ENCODE results near the gene PARD3.

PARD3 gene

GRCh38 chr10:34166354-34166753 is 648.7 kb downstream of the PARD3 start:
- H2BK5ac ChIP-seq (ENCODE audit: low read depth, low read length, poor library complexity): no peak overlapping the region
- H2BK120ac ChIP-seq (ENCODE audit: insufficient read depth, low read length, poor library complexity): no peak overlapping the region
- H2AFZ ChIP-seq (ENCODE audit: insufficient read depth, low read length, poor library complexity): no peak overlapping the region
- DNase-seq: no peak
- H3K9ac ChIP-seq (ENCODE audit: low read length): no peak overlapping the region
- no peak overlapping the region for H3K4me3 ChIP-seq (ENCODE audit: low read depth, low read length)
- no peaks in the 10 kb centered on the region for H3K79me1 ChIP-seq (ENCODE audit: low read length)
- no peaks in the 10 kb centered on the region for H3K27me3 ChIP-seq (ENCODE audit: insufficient read depth, low read length)
- no peak overlapping the region for H3K4ac ChIP-seq (ENCODE audit: low read depth, low read length)
- H2BK12ac ChIP-seq (ENCODE audit: low read length): no peak overlapping the region
- WGBS (ENCODE audit: extremely low coverage, insufficient coverage, insufficient read length): no CpG with 5 or more reads among the region's 5 CpGs
- no peak overlapping the region for H3K23ac ChIP-seq (ENCODE audit: low read length)
- H3K9me3 ChIP-seq (ENCODE audit: insufficient read depth, low read depth, low read length): no peaks in the 10 kb centered on the region
- H4K8ac ChIP-seq (ENCODE audit: low read depth, low read length): no peak overlapping the region
- H3K36me3 ChIP-seq (ENCODE audit: control insufficient read depth in 1 of 2, insufficient read depth in 2 of 2, low read length in 2 of 2): no peaks in the 10 kb centered on the region
- no peak overlapping the region for H4K91ac ChIP-seq (ENCODE audit: low read depth, low read length)
- no peak overlapping the region for H2AK5ac ChIP-seq (ENCODE audit: low read length)
- no peak overlapping the region for H3K18ac ChIP-seq (ENCODE audit: low read length)
- no peaks in the 10 kb centered on the region for H3K4me1 ChIP-seq (ENCODE audit: control insufficient read depth in 1 of 2, insufficient read depth in 2 of 2, low read length in 2 of 2)
- no peak overlapping the region for H3K14ac ChIP-seq (ENCODE audit: low read length)
- no peaks in the 10 kb centered on the region for H3K79me2 ChIP-seq (ENCODE audit: control insufficient read depth, insufficient read depth, low read length, poor library complexity)
- no peak overlapping the region for H3K27ac ChIP-seq (ENCODE audit: low read depth, low read length)
- H4K12ac ChIP-seq (ENCODE audit: low read depth, low read length): no peak overlapping the region
- no peak overlapping the region for H3K4me2 ChIP-seq (ENCODE audit: low read length)

- no peak overlapping the region for H3K4me2 ChIP-seq (ENCODE audit: low read length)
- no peak overlapping the region for H3K27ac ChIP-seq (ENCODE audit: low read depth, low read length)
- H3K4me3 ChIP-seq (ENCODE audit: low read depth, low read length): no peak overlapping the region
- no peaks in the 10 kb centered on the region for H3K4me1 ChIP-seq (ENCODE audit: control insufficient read depth in 1 of 2, insufficient read depth in 2 of 2, low read length in 2 of 2)
- no peak overlapping the region for H4K91ac ChIP-seq (ENCODE audit: low read depth, low read length)
- no peak overlapping the region for H2AK5ac ChIP-seq (ENCODE audit: low read length)
- H2BK5ac ChIP-seq (ENCODE audit: low read depth, low read length, poor library complexity): no peak overlapping the region
- H3K9ac ChIP-seq (ENCODE audit: low read length): no peak overlapping the region
- H3K36me3 ChIP-seq (ENCODE audit: control insufficient read depth in 1 of 2, insufficient read depth in 2 of 2, low read length in 2 of 2): no peaks in the 10 kb centered on the region
- no peak overlapping the region for H4K8ac ChIP-seq (ENCODE audit: low read depth, low read length)
- no CpG with 5 or more reads among the region's 3 CpGs for WGBS (ENCODE audit: extremely low coverage, insufficient coverage, insufficient read length)
- no peaks in the 10 kb centered on the region for H3K27me3 ChIP-seq (ENCODE audit: insufficient read depth, low read length)
- H3K79me1 ChIP-seq (ENCODE audit: low read length): no peaks in the 10 kb centered on the region
- H2AFZ ChIP-seq (ENCODE audit: insufficient read depth, low read length, poor library complexity): no peak overlapping the region
- H3K14ac ChIP-seq (ENCODE audit: low read length): no peak overlapping the region
- no peak overlapping the region for H3K23ac ChIP-seq (ENCODE audit: low read length)
- H3K4ac ChIP-seq (ENCODE audit: low read depth, low read length): no peak overlapping the region
- H3K9me3 ChIP-seq (ENCODE audit: insufficient read depth, low read depth, low read length): no peaks in the 10 kb centered on the region
- DNase-seq: no peak
- no peak overlapping the region for H2BK12ac ChIP-seq (ENCODE audit: low read length)
- H3K18ac ChIP-seq (ENCODE audit: low read length): no peak overlapping the region
- no peak overlapping the region for H2BK120ac ChIP-seq (ENCODE audit: insufficient read depth, low read length, poor library complexity)
- H3K79me2 ChIP-seq (ENCODE audit: control insufficient read depth, insufficient read depth, low read length, poor library complexity): no peaks in the 10 kb centered on the region
- no peak overlapping the region for H4K12ac ChIP-seq (ENCODE audit: low read depth, low read length)
These were observed 651.1 kb downstream of the PARD3 start for GRCh38 chr10:34164029-34164428.

- no peak overlapping the region for H2AFZ ChIP-seq (ENCODE audit: insufficient read depth, low read length, poor library complexity)
- no CpG with 5 or more reads among the region's 11 CpGs for WGBS (ENCODE audit: extremely low coverage, insufficient coverage, insufficient read length)
- no peak overlapping the region for H2AK5ac ChIP-seq (ENCODE audit: low read length)
These were observed 651.8 kb downstream of the PARD3 start for GRCh38 chr10:34163075-34163905.

GRCh38 chr10:34161777-34162370 is 653.2 kb downstream of the PARD3 start:
- Histone ChIP-seq H2BK12ac (ENCODE audit: low read length) (no peak overlapping the region), H3K9ac (ENCODE audit: low read length) (no peak overlapping the region)

More at GRCh38 chr10:34163075-34163905, 651.8 kb downstream of the PARD3 start:
- Histone ChIP-seq H3K4me2 (ENCODE audit: low read length) (no peak overlapping the region), H3K14ac (ENCODE audit: low read length) (no peak overlapping the region), H3K27me3 (ENCODE audit: insufficient read depth, low read length) (no peaks in the 10 kb centered on the region), H3K9me3 (ENCODE audit: insufficient read depth, low read depth, low read length) (no peaks in the 10 kb centered on the region), H3K4me1 (ENCODE audit: control insufficient read depth in 1 of 2, insufficient read depth in 2 of 2, low read length in 2 of 2) (no peaks in the 10 kb centered on the region), H3K23ac (ENCODE audit: low read length) (no peak overlapping the region), H3K18ac (ENCODE audit: low read length) (no peak overlapping the region), H2BK12ac (ENCODE audit: low read length) (no peak overlapping the region), H2BK5ac (ENCODE audit: low read depth, low read length, poor library complexity) (no peak overlapping the region), H3K79me1 (ENCODE audit: low read length) (no peaks in the 10 kb centered on the region), H4K12ac (ENCODE audit: low read depth, low read length) (no peak overlapping the region), H3K36me3 (ENCODE audit: control insufficient read depth in 1 of 2, insufficient read depth in 2 of 2, low read length in 2 of 2) (no peaks in the 10 kb centered on the region), H2BK120ac (ENCODE audit: insufficient read depth, low read length, poor library complexity) (no peak overlapping the region), H3K9ac (ENCODE audit: low read length) (no peak overlapping the region), H3K79me2 (ENCODE audit: control insufficient read depth, insufficient read depth, low read length, poor library complexity) (no peaks in the 10 kb centered on the region), H3K4me3 (ENCODE audit: low read depth, low read length) (no peak overlapping the region), H3K4ac (ENCODE audit: low read depth, low read length) (no peak overlapping the region), H4K91ac (ENCODE audit: low read depth, low read length) (no peak overlapping the region), H3K27ac (ENCODE audit: low read depth, low read length) (no peak overlapping the region), H4K8ac (ENCODE audit: low read depth, low read length) (no peak overlapping the region)
- DNase-seq: no peak

More at GRCh38 chr10:34161777-34162370, 653.2 kb downstream of the PARD3 start:
- Histone ChIP-seq H3K18ac (ENCODE audit: low read length) (no peak overlapping the region), H2AK5ac (ENCODE audit: low read length) (no peak overlapping the region), H3K23ac (ENCODE audit: low read length) (no peak overlapping the region), H2BK5ac (ENCODE audit: low read depth, low read length, poor library complexity) (no peak overlapping the region), H4K12ac (ENCODE audit: low read depth, low read length) (no peak overlapping the region), H3K4me1 (ENCODE audit: control insufficient read depth in 1 of 2, insufficient read depth in 2 of 2, low read length in 2 of 2) (no peaks in the 10 kb centered on the region), H4K91ac (ENCODE audit: low read depth, low read length) (no peak overlapping the region), H3K79me2 (ENCODE audit: control insufficient read depth, insufficient read depth, low read length, poor library complexity) (no peaks in the 10 kb centered on the region), H2AFZ (ENCODE audit: insufficient read depth, low read length, poor library complexity) (no peak overlapping the region), H3K4ac (ENCODE audit: low read depth, low read length) (no peak overlapping the region), H4K8ac (ENCODE audit: low read depth, low read length) (no peak overlapping the region), H2BK120ac (ENCODE audit: insufficient read depth, low read length, poor library complexity) (no peak overlapping the region), H3K9me3 (ENCODE audit: insufficient read depth, low read depth, low read length) (no peaks in the 10 kb centered on the region), H3K27me3 (ENCODE audit: insufficient read depth, low read length) (no peaks in the 10 kb centered on the region), H3K27ac (ENCODE audit: low read depth, low read length) (no peak overlapping the region), H3K36me3 (ENCODE audit: control insufficient read depth in 1 of 2, insufficient read depth in 2 of 2, low read length in 2 of 2) (no peaks in the 10 kb centered on the region), H3K4me3 (ENCODE audit: low read depth, low read length) (no peak overlapping the region), H3K4me2 (ENCODE audit: low read length) (no peak overlapping the region), H3K14ac (ENCODE audit: low read length) (no peak overlapping the region), H3K79me1 (ENCODE audit: low read length) (no peaks in the 10 kb centered on the region)
- DNase-seq: no peak
- no CpG with 5 or more reads among the region's 7 CpGs for WGBS (ENCODE audit: extremely low coverage, insufficient coverage, insufficient read length)

All from trophoblast cell (in vitro differentiated cells and primary cell).